HG03460 (cell line): ENCODE measurements around the gene TRIM41.

Experiments used
- ATAC-seq: cut with Tn5 transposase; IDR thresholded peaks from one replicate; pipeline ENCODE4 v1.9.1; 2021; ENCODE audit not compliant: unreplicated experiment

TRIM41 gene

GRCh38 chr5:181230551-181230950 is 7.5 kb downstream of the TRIM41 start:
- ATAC-seq: no peak

GRCh38 chr5:181231432-181231831 is 8.4 kb downstream of the TRIM41 start:
- no peak for ATAC-seq

DNA sequence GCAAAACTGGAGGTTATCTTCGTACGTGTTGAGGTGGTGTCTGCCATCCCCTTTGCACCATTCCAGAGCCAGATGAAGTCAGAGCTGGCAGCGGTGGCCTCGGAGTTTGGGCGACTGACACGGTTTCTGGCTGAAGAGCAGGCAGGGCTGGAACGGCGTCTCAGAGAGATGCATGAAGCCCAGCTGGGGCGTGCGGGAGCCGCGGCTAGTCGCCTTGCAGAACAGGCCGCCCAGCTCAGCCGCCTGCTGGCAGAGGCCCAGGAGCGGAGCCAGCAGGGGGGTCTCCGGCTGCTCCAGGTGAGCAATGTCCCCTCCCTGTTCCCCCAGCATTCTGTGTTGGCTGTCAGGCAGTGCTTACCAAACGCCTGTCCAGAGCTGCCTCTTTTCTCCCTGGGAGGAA is 9.5 kb downstream of the TRIM41 start:
- no peak for ATAC-seq

DNA sequence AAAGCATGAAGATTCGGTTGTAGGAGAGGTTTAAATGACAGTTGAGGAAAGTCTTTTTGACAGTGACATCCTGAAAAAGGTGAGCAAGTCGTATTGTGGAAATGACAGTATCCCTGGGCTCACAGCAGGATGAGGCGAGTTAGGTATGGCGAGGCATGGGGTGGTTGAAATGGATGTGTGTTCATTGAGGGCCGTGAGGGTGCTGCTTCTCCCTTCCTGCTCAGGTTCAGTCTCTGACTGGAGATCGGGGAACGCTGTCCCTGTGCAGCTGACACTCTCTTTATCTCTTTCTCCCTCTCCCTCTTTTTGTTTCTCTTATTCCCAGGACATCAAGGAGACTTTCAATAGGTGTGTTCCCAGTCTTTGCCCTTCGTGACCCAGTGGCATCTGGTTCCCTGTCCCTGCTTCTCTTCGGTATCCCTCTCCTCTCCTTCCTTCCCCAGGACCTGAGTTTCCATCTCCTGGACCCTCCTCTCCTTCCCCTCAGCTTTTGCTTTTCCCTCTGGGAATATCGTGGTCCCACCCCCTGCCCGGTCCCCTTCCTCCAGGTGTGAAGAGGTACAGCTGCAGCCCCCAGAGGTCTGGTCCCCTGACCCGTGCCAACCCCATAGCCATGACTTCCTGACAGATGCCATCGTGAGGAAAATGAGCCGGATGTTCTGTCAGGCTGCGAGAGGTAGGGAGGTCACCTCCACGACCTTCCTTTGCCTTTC is 10.2 kb downstream of the TRIM41 start:
- no peak for ATAC-seq

DNA sequence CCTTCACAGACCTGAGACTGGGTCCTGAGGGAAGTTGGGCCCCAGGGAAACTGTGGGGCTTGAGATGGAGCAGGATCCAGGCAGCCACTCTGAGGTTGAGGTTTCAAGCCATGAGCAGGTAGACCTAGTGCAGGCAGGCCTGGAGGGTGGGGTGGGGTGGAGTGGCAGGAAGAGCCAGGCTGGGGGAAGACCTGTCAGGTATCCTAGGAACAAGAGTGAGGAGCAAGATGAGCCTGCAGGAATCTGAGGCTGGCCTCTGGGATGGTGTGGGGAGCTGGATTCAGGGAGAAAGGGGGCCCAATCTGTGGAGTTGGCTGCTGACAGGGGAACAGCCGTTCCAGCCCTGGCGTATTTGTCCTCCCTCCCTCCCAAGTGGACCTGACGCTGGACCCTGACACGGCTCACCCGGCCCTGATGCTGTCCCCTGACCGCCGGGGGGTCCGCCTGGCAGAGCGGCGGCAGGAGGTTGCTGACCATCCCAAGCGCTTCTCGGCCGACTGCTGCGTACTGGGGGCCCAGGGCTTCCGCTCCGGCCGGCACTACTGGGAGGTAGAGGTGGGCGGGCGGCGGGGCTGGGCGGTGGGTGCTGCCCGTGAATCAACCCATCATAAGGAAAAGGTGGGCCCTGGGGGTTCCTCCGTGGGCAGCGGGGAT is 10.8 kb downstream of the TRIM41 start:
- ATAC-seq: no peak

- ATAC-seq: no peak
Measured at GRCh38 chr5:181234455-181235306, 11.6 kb downstream of the TRIM41 start.

DNA sequence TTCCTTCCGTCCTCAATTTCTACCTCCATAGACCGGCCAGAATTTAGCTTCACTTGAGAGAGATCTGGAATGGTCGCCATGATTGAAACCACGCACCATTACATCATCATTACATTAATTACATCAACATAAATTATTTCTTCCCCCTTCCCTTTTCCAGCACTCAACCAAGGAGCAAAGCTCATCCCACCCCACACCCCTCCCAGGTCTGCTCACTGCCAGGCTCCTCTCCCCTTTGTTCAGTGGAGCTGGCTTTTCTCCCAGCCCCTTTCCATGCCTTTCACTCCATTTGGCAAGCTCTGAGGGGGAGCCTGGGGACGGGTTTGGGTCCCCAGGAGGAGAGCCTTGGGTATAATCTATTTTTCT is 12.2 kb downstream of the TRIM41 start:
- no peak for ATAC-seq

DNA sequence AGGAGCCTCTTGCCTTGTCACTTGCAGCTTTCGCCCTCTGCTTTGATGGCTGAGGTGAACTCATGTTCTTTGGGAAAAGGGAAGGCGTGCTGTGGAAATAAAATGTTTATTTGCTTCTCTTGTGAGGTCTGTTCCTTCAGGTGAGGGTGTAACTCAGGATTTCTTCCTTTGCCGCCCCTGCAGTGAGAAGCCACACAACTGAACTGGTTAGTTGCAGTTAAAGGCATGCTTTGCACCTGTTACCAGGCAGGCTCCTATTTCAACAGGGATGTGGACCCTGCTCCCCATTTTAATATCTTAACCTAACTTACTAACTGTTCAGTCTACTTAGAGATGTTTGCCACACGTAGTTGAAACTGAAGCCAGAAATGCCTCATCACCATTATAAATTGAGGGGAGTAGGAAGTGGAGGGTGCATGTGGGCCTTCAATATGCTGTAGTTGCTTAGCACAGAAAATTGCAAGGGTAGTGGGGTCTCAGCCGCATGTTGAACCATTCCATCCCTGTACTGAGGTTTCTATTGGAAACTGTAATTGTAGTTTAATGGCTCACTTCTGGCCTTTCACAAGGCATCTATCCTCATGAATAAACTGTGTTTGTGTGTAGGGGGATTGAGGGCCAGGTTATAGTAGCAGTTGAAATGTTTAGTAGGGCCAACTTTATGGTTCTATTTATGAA is 12.7 kb downstream of the TRIM41 start:
- ATAC-seq: no peak

- ATAC-seq: no peak
Measured at GRCh38 chr5:181236471-181236870, 13.4 kb downstream of the TRIM41 start.

GRCh38 chr5:181236954-181237641 is 14.0 kb downstream of the TRIM41 start:
- no peak for ATAC-seq

- no peak for ATAC-seq
Measured at GRCh38 chr5:181237729-181238385, 14.8 kb downstream of the TRIM41 start.

- no peak for ATAC-seq
Measured at GRCh38 chr5:181239062-181239663, 16.1 kb downstream of the TRIM41 start.

- no peak for ATAC-seq
Measured at GRCh38 chr5:181241393-181241975, 18.4 kb downstream of the TRIM41 start.

GRCh38 chr5:181242031-181242451 is 19.0 kb downstream of the TRIM41 start:
- ATAC-seq: no peak

- no peak for ATAC-seq
Measured at GRCh38 chr5:181243018-181243563, 20.0 kb downstream of the TRIM41 start.

DNA sequence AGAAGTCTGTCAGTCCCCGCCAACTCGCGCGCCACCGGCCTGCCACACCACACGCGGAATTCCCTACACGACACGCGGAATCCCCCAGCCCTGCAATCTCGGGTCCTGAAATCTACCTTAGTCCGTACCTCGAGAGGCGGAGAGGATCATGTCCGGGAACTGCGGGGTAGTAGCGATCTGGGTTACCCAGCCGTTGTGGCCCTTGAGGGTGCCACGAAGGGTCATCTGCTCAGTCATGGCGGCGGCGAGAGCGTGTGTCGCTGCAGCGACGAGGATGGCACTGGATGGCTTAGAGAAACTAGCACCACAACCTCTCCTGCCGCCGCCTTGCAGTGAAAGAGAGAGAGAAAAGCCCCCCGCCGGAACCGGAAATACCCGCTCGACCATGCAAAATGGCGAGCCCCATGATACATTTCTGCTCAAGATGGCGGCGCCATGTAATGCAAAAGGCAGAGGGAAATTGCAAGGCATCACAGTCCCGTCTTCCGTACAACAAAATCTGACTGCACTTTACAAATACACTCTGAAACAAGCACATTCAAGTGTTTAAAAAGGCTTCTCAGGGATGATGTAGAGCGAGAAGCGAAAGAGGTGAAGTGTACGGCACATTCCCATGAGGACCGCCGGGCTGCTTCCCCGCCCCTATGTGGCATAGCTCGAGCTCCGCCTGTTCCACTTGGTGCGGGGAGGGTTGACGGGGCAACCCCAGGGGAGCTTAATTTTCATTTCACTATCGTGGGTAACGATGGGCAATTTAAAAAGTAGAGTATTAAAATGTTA is 20.7 kb downstream of the TRIM41 start, which contains the start of gene RACK1:
Gene RACK1 (minus strand): TSS at position 343 of the 780 bp plus-strand sequence. CDS start 106 bp downstream, at position 237.
- peak; percentile 61 for ATAC-seq

GRCh38 chr5:181245427-181246275 is 22.6 kb downstream of the TRIM41 start:
- peak; percentile 2 for ATAC-seq
